ENCODE results near the gene HNRNPL.

HNRNPL gene

GRCh38 chr19:38841787-38842438 lies 7.9 kb downstream of the HNRNPL start:
- Histone ChIP-seq H2BK120ac (ENCODE audit: low read depth, low read length) (no peak overlapping the region), H3K36me3 (replicated peaks in 1 of 2; ENCODE audit: control insufficient read depth in 2 of 2, insufficient read depth in 2 of 2, low read length in 2 of 2) (peaks cover 87 to 100% of the 10 kb centered on the region in 2 donors), H3K27ac (replicated peaks; ENCODE audit: low read length) (no peak overlapping the region), H3K23ac (ENCODE audit: low read depth, low read length, poor library complexity) (no peak overlapping the region), H2AFZ (ENCODE audit: low read length) (no peak overlapping the region), H2BK15ac (ENCODE audit: low read length) (no peak overlapping the region), H3K18ac (ENCODE audit: low read length) (no peak overlapping the region), H4K91ac (ENCODE audit: low read depth, low read length, poor library complexity) (no peak overlapping the region), H3K14ac (ENCODE audit: low read length) (no peak overlapping the region), H2BK5ac (ENCODE audit: low read length) (no peak overlapping the region), H3K9me3 (replicated peaks in 1 of 2; ENCODE audit: control insufficient read depth in 2 of 2, insufficient read depth in 1 of 2, low read depth in 1 of 2, low read length in 2 of 2) (no peaks in the 10 kb centered on the region), H3K4me2 (ENCODE audit: insufficient read depth, low read length, poor library complexity, severe bottlenecking) (no peak overlapping the region), H3K79me1 (ENCODE audit: low read depth, low read length) (peaks cover 9% of the 10 kb centered on the region), H2BK12ac (ENCODE audit: low read length) (no peak overlapping the region), H2AK5ac (ENCODE audit: low read depth, low read length) (no peak overlapping the region), H3K4ac (ENCODE audit: low read length) (no peak overlapping the region), H4K8ac (ENCODE audit: low read depth, low read length) (no peak overlapping the region), H3K9ac (ENCODE audit: low read depth, low read length, poor library complexity) (no peak overlapping the region), H3K27me3 (ENCODE audit: control insufficient read depth in 3 of 3, insufficient read depth in 3 of 3, low read depth in 1 of 3, low read length in 3 of 3) (no peaks in the 10 kb centered on the region), H3K4me3 (ENCODE audit: low read length in 2 of 2) (no peak overlapping the region), H3K4me1 (ENCODE audit: control insufficient read depth in 2 of 2, insufficient read depth in 1 of 2, low read depth in 1 of 2, low read length in 2 of 2) (peaks cover 0 to 2% of the 10 kb centered on the region in 2 donors)
- no CpG with 5 or more reads among the region's 19 CpGs for WGBS, 2 donors (ENCODE audit: extremely low coverage in 2 of 2, insufficient read length in 2 of 2, insufficient replicate concordance in 1 of 2)
- no peak for DNase-seq (ENCODE audit: low spot score)

GRCh38 chr19:38841180-38841766 lies 8.5 kb downstream of the HNRNPL start:
- Histone ChIP-seq H2BK15ac (ENCODE audit: low read length) (no peak overlapping the region), H2AK5ac (ENCODE audit: low read depth, low read length) (no peak overlapping the region), H3K4me3 (ENCODE audit: low read length in 2 of 2) (no peak overlapping the region), H3K27me3 (ENCODE audit: control insufficient read depth in 3 of 3, insufficient read depth in 3 of 3, low read depth in 1 of 3, low read length in 3 of 3) (no peaks in the 10 kb centered on the region), H3K4me2 (ENCODE audit: insufficient read depth, low read length, poor library complexity, severe bottlenecking) (no peak overlapping the region), H3K4ac (ENCODE audit: low read length) (no peak overlapping the region), H3K14ac (ENCODE audit: low read length) (no peak overlapping the region), H3K9ac (ENCODE audit: low read depth, low read length, poor library complexity) (no peak overlapping the region), H3K18ac (ENCODE audit: low read length) (no peak overlapping the region), H3K9me3 (replicated peaks in 1 of 2; ENCODE audit: control insufficient read depth in 2 of 2, insufficient read depth in 1 of 2, low read depth in 1 of 2, low read length in 2 of 2) (no peaks in the 10 kb centered on the region), H2BK120ac (ENCODE audit: low read depth, low read length) (no peak overlapping the region), H4K8ac (ENCODE audit: low read depth, low read length) (no peak overlapping the region), H2BK5ac (ENCODE audit: low read length) (no peak overlapping the region), H2AFZ (ENCODE audit: low read length) (no peak overlapping the region), H2BK12ac (ENCODE audit: low read length) (no peak overlapping the region), H3K27ac (replicated peaks; ENCODE audit: low read length) (no peak overlapping the region), H4K91ac (ENCODE audit: low read depth, low read length, poor library complexity) (no peak overlapping the region), H3K79me1 (ENCODE audit: low read depth, low read length) (peaks cover 8% of the 10 kb centered on the region), H3K36me3 (replicated peaks in 1 of 2; ENCODE audit: control insufficient read depth in 2 of 2, insufficient read depth in 2 of 2, low read length in 2 of 2) (peaks cover 89 to 100% of the 10 kb centered on the region in 2 donors), H3K23ac (ENCODE audit: low read depth, low read length, poor library complexity) (no peak overlapping the region), H3K4me1 (ENCODE audit: control insufficient read depth in 2 of 2, insufficient read depth in 1 of 2, low read depth in 1 of 2, low read length in 2 of 2) (peaks cover 0 to 2% of the 10 kb centered on the region in 2 donors)
- no peak for DNase-seq (ENCODE audit: low spot score)
- no CpG with 5 or more reads among the region's 12 CpGs for WGBS, 2 donors (ENCODE audit: extremely low coverage in 2 of 2, insufficient read length in 2 of 2, insufficient replicate concordance in 1 of 2)

GRCh38 chr19:38840583-38840968 lies 9.2 kb downstream of the HNRNPL start:
- H3K27ac ChIP-seq (replicated peaks; ENCODE audit: low read length): no peak overlapping the region
- H3K36me3 ChIP-seq (replicated peaks in 1 of 2; ENCODE audit: control insufficient read depth in 2 of 2, insufficient read depth in 2 of 2, low read length in 2 of 2): peaks cover 87 to 100% of the 10 kb centered on the region in 2 donors
- no peak overlapping the region for H4K91ac ChIP-seq (ENCODE audit: low read depth, low read length, poor library complexity)

GRCh38 chr19:38839816-38840582 lies 9.8 kb downstream of the HNRNPL start:
- H3K4me3 ChIP-seq (ENCODE audit: low read length in 2 of 2): no peak overlapping the region
- no peak overlapping the region for H2AK5ac ChIP-seq (ENCODE audit: low read depth, low read length)
- peaks cover 8% of the 10 kb centered on the region for H3K79me1 ChIP-seq (ENCODE audit: low read depth, low read length)
- no peaks in the 10 kb centered on the region for H3K4me1 ChIP-seq (ENCODE audit: control insufficient read depth in 2 of 2, insufficient read depth in 1 of 2, low read depth in 1 of 2, low read length in 2 of 2)
- no peak overlapping the region for H3K18ac ChIP-seq (ENCODE audit: low read length)
- no peak overlapping the region for H2AFZ ChIP-seq (ENCODE audit: low read length)
- no peak overlapping the region for H3K27ac ChIP-seq (replicated peaks; ENCODE audit: low read length)
- no peak overlapping the region for H4K91ac ChIP-seq (ENCODE audit: low read depth, low read length, poor library complexity)
- no peak overlapping the region for H3K4me2 ChIP-seq (ENCODE audit: insufficient read depth, low read length, poor library complexity, severe bottlenecking)
- H2BK120ac ChIP-seq (ENCODE audit: low read depth, low read length): no peak overlapping the region
- no peak overlapping the region for H3K4ac ChIP-seq (ENCODE audit: low read length)
- no CpG with 5 or more reads among the region's 28 CpGs for WGBS, 2 donors (ENCODE audit: extremely low coverage in 2 of 2, insufficient read length in 2 of 2, insufficient replicate concordance in 1 of 2)
- H3K14ac ChIP-seq (ENCODE audit: low read length): no peak overlapping the region
- H3K23ac ChIP-seq (ENCODE audit: low read depth, low read length, poor library complexity): no peak overlapping the region
- no peak for DNase-seq (ENCODE audit: low spot score)
- no peak overlapping the region for H2BK5ac ChIP-seq (ENCODE audit: low read length)
- no peak overlapping the region for H3K9ac ChIP-seq (ENCODE audit: low read depth, low read length, poor library complexity)
- H3K9me3 ChIP-seq (replicated peaks in 1 of 2; ENCODE audit: control insufficient read depth in 2 of 2, insufficient read depth in 1 of 2, low read depth in 1 of 2, low read length in 2 of 2): no peaks in the 10 kb centered on the region
- H2BK12ac ChIP-seq (ENCODE audit: low read length): no peak overlapping the region
- H4K8ac ChIP-seq (ENCODE audit: low read depth, low read length): no peak overlapping the region
- H2BK15ac ChIP-seq (ENCODE audit: low read length): no peak overlapping the region
- H3K36me3 ChIP-seq (replicated peaks in 1 of 2; ENCODE audit: control insufficient read depth in 2 of 2, insufficient read depth in 2 of 2, low read length in 2 of 2): peaks cover 84 to 99% of the 10 kb centered on the region in 2 donors
- no peaks in the 10 kb centered on the region for H3K27me3 ChIP-seq (ENCODE audit: control insufficient read depth in 3 of 3, insufficient read depth in 3 of 3, low read depth in 1 of 3, low read length in 3 of 3)

More at GRCh38 chr19:38840583-38840968, 9.2 kb downstream of the HNRNPL start:
- H3K79me1 ChIP-seq (ENCODE audit: low read depth, low read length): peaks cover 8% of the 10 kb centered on the region
- no peak overlapping the region for H2BK120ac ChIP-seq (ENCODE audit: low read depth, low read length)
- H2AK5ac ChIP-seq (ENCODE audit: low read depth, low read length): no peak overlapping the region
- no peak overlapping the region for H3K4me3 ChIP-seq (ENCODE audit: low read length in 2 of 2)
- H2BK12ac ChIP-seq (ENCODE audit: low read length): no peak overlapping the region
- H2AFZ ChIP-seq (ENCODE audit: low read length): no peak overlapping the region
- no peak overlapping the region for H3K4me2 ChIP-seq (ENCODE audit: insufficient read depth, low read length, poor library complexity, severe bottlenecking)
- H4K8ac ChIP-seq (ENCODE audit: low read depth, low read length): no peak overlapping the region
- H3K9ac ChIP-seq (ENCODE audit: low read depth, low read length, poor library complexity): no peak overlapping the region
- H2BK15ac ChIP-seq (ENCODE audit: low read length): no peak overlapping the region
- no CpG with 5 or more reads among the region's 5 CpGs for WGBS, 2 donors (ENCODE audit: extremely low coverage in 2 of 2, insufficient read length in 2 of 2, insufficient replicate concordance in 1 of 2)
- no peaks in the 10 kb centered on the region for H3K4me1 ChIP-seq (ENCODE audit: control insufficient read depth in 2 of 2, insufficient read depth in 1 of 2, low read depth in 1 of 2, low read length in 2 of 2)
- H3K27me3 ChIP-seq (ENCODE audit: control insufficient read depth in 3 of 3, insufficient read depth in 3 of 3, low read depth in 1 of 3, low read length in 3 of 3): no peaks in the 10 kb centered on the region
- no peak for DNase-seq (ENCODE audit: low spot score)
- H3K23ac ChIP-seq (ENCODE audit: low read depth, low read length, poor library complexity): no peak overlapping the region
- H3K4ac ChIP-seq (ENCODE audit: low read length): no peak overlapping the region
- H3K9me3 ChIP-seq (replicated peaks in 1 of 2; ENCODE audit: control insufficient read depth in 2 of 2, insufficient read depth in 1 of 2, low read depth in 1 of 2, low read length in 2 of 2): no peaks in the 10 kb centered on the region
- no peak overlapping the region for H3K18ac ChIP-seq (ENCODE audit: low read length)
- H2BK5ac ChIP-seq (ENCODE audit: low read length): no peak overlapping the region
- H3K14ac ChIP-seq (ENCODE audit: low read length): no peak overlapping the region

Data from neuronal stem cell (in vitro differentiated cells).